HG02970 (cell line): ENCODE results near the gene MACF1.
"Not testable (repeated sequence)": the region's sequence is repeated elsewhere in the genome, so short reads cannot be mapped to it uniquely, and the experiment has no call there.

Experiments used
- ATAC-seq: cut with Tn5 transposase; IDR thresholded peaks from one replicate; pipeline ENCODE4 v1.9.1; 2021; ENCODE audit warnings: mild to moderate bottlenecking, moderate library complexity, moderate number of reproducible peaks; ENCODE audit not compliant: unreplicated experiment, low FRiP score

Gene MACF1

DNA sequence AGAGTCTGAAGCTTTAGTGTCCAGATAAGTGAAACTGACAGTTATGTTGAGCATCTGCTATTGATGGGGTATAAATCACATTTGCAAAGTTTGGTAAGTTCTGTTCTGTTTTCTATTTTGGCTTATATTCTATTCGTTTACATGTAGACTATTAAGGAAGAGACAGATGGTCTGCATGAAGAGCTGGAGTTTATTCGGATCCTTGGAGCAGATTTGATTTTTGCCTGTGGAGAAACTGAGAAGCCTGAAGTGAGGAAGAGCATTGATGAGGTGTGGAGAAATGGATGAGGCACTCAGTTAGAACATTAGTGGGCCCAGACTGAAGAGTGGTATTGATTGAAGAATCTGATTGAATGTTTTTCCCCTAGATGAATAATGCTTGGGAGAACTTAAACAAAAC, 236.4 kb downstream of the MACF1 start:
- no peak for ATAC-seq

DNA sequence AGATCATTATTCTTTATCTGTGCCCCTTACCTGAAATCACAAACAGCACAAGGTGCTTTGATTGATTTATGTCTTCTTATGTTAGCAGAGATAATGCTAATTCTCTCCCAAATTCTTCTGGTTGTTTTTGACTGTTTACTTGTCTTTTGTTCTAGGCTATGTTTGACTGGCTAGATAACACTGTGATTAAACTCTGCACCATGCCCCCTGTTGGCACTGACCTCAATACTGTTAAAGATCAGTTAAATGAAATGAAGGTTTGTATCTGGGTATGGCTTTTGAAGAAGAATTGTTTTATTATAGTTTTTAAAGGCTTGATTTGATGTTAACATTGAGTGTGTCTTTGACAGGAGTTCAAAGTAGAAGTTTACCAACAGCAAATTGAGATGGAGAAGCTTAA, 237.3 kb downstream of the MACF1 start:
- ATAC-seq: no peak

GRCh38 chr1:39445573-39445972, 241.1 kb downstream of the MACF1 start:
- ATAC-seq: no peak

DNA sequence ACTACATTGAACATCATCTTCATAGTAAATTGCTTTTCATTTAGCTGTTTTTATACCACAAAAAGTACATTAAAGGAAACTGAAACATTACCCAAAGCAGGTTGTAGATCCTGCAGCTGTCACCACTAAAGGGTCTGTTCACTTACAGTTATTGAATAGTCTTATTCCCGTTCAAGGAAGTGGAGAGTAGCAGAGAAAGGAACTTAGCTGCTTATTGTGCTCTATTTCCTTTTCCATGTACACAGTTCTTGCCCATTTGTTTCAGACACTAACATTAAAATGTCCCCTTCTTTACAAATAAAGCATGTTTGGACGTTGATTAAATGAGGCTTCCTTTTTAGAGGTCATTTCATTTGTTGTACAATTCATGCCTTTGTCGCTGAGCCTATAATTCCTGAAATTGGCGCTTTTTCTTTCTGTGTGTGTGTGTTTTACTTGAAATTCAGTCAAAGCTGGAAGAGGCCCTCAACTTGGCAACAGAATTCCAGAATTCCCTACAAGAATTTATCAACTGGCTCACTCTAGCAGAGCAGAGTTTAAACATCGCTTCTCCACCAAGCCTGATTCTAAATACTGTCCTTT, 242.6 kb downstream of the MACF1 start:
- no peak for ATAC-seq

DNA sequence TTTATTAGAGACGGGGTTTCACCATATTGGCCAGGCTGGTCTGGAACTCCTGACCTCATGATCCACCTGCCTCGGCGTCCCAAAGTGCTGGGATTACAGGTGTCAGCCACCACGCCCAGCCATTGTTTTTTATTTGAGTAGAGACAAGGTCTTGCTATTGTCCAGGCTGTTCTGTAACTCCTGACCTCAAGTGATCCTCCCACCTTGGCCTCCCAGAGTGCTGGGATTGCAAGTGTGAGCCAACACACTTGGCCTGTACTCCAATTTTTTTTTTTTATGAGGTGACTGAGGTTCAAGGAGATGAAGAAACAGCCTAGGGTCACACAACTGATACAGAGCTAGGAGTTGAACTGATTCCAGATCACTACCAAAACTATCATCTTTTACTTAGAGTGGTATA, 245.5 kb downstream of the MACF1 start:
- ATAC-seq: not testable (repeated sequence)

DNA sequence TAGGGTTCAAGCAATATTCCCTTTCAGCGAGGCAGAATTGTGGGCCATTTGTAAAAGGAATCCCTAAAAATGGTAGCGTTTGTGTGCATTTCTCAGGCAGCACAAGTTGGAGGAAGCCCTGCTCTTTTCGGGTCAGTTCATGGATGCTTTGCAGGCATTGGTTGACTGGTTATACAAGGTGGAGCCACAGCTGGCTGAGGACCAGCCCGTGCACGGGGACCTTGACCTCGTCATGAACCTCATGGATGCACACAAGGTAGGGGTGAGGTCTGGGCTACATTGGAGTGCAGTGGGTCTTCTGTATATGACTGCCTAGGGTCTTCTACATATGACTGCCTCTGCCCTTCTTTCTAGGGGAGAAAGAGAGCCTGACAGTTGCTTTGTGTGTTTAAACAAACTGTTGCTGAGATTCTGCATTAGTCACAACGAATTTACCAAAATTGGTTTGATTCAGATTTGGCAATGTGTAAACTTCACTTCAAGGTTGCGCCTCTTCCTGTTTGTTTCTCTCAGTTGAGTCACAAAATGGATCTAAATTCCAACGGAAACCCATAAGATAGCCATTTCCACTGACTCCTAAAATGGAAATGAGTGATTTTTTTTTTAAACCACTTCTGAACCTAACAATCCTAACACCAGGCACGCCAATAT, 246.6 kb downstream of the MACF1 start:
- no peak for ATAC-seq

GRCh38 chr1:39452081-39452480, 247.6 kb downstream of the MACF1 start:
- no peak for ATAC-seq

DNA sequence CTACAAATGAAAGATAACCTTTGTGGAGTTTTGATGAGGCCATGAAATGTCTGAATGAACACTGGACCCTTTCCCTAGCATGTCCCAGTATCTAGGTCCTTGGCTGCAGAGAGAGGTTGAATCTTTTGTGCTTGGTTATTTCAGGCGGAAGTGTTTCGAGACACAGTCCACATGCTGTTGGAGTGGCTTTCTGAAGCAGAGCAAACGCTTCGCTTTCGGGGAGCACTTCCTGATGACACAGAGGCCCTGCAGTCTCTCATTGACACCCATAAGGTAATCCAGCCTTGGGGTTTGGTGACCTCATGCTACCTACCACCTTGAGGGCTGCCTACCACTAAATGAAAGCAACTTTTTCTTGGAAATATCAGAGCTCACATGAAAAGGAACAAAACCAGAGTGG, 248.0 kb downstream of the MACF1 start:
- no peak for ATAC-seq

GRCh38 chr1:39453603-39454002, 249.1 kb downstream of the MACF1 start:
- ATAC-seq: no peak

- no peak for ATAC-seq
Observed at GRCh38 chr1:39458991-39459390, 254.5 kb downstream of the MACF1 start.

- ATAC-seq: no peak
Observed at GRCh38 chr1:39462074-39462473, 257.6 kb downstream of the MACF1 start.

DNA sequence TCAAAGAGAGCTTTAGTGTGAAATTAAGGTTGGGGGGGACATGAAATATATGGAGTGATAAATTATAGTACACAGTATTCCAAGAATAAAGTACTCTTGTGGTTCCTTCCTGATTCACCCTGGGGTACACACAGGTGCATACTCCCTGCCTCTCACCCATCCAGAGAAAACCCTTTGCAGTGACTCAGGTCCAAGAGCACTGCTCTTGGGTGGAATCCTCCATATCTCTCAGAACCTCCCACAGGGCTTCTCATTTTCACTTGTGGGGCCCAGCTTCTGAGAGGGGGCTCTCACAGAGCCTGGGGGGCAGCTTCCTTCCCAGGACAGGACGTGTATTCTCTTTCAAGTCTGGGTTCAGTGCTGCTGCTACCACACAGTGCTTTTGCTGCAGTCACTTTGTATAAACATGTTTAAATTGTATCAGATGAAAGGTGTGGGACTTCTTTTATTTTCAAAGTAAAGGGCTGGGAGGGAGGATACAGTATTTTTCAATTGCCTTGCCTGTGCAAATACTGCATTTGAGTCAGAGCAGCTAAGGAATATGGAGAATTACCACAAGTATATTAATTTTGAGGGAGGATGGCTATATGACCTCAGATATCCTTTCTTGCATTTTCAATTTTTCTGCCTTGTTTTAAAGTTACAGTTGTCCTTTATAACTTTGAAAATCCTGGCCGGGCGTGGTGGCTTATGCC, 262.1 kb downstream of the MACF1 start:
- ATAC-seq: no peak

DNA sequence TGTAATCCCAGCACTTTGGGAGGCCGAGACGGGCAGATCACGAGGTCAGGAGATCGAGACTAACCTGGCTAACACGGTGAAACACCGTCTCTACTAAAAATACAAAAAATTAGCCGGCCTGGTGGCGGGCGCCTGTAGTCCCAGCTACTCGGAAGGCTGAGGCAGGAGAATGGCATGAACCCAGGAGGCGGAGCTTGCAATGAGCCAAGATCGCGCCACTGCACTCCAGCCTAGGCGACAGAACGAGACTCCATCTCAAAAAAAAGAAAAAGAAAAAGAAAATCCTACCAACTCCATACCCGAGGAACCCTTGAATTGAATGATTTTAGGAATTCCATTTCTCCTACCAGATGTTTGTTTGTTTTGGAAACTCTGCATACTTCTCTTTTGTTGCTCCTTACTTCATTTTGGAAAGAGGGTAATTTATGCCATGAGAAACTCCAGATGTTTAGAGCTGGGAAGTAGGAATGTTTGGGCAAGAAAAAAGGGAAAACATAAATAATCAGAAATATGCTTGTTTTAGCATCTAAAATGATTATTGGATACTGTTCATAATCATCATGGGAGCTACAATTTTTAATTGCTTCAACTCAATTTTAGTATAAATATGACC, 262.7 kb downstream of the MACF1 start:
- ATAC-seq: not testable (repeated sequence)

- no peak for ATAC-seq
Observed at GRCh38 chr1:39469150-39469549, 264.7 kb downstream of the MACF1 start.

DNA sequence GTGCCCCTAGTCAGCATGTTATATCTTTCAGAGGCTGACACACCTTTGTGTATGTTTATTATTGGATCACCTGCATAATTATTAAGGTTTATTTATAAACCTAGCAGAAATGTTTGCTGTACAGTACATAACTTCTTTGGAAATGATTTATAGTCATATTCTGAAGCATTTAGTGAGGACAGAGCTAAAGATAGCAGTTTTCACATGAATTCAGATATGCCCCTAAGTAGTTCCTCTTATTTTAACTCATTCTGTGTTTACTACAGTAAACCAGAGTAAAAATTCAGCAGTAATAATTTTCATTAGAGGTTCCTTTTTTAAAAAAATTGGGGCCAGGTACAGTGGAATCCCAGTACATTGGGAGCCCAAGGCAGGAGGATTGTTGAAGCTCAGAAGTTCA, 265.5 kb downstream of the MACF1 start:
- no peak for ATAC-seq

DNA sequence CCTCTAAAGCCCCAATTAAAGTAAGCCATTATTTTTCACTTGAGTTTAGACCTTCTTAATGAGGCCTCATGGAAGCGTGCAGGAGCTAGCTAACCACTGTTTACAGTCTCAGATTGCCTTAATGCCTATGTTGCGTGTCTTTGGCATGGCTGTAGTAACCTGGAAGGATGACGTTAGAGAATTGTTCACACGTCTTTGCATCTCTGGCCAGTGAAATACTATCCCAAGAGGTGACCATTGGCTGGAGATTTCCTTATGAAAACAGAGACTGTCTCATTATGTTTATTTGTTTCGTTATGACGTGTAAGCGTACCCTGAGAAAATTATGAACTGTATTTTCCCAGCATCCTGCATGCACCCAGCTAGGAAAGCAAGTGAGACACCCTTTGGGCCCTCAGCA, 268.3 kb downstream of the MACF1 start:
- no peak for ATAC-seq

DNA sequence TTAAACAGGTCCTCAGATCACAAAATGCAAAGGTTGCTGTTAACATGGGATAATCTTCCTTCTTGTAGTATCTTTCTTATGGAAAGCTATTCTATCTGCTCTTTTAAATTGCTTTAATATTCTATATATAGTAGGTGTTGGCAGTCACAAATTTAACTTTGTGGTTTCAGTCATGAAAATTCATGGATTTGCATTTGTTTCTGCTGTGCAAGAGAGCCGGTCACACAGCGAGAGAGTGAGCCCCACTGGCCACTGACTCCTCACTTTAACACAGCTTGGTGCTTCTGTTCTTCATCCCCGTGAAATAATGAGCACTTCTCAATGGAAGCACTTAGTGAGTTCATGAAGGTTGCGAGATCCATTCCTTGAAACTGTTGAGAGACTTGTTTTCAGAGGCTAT, 268.8 kb downstream of the MACF1 start:
- no peak for ATAC-seq

DNA sequence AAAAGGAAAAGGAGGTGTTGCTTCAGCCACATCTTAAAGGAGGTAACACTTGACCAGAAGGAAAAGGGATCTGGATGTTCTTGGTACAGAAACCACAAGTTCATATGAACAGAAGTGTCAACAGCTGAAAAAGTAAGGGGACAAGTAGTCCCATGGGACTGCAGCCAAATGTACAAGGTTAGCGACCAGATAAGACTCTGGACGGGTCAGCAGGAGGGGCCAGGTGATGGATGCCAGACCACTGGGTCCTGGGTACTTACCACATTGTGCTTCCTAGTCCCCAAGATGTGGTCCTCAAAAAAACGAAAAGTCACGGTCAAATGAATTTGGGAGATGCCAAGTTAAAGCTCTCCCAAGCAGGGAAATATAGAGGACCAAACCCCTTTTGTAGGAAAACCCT, 270.3 kb downstream of the MACF1 start:
- no peak for ATAC-seq

GRCh38 chr1:39475551-39475950, 271.1 kb downstream of the MACF1 start:
- not testable (repeated sequence) for ATAC-seq

DNA sequence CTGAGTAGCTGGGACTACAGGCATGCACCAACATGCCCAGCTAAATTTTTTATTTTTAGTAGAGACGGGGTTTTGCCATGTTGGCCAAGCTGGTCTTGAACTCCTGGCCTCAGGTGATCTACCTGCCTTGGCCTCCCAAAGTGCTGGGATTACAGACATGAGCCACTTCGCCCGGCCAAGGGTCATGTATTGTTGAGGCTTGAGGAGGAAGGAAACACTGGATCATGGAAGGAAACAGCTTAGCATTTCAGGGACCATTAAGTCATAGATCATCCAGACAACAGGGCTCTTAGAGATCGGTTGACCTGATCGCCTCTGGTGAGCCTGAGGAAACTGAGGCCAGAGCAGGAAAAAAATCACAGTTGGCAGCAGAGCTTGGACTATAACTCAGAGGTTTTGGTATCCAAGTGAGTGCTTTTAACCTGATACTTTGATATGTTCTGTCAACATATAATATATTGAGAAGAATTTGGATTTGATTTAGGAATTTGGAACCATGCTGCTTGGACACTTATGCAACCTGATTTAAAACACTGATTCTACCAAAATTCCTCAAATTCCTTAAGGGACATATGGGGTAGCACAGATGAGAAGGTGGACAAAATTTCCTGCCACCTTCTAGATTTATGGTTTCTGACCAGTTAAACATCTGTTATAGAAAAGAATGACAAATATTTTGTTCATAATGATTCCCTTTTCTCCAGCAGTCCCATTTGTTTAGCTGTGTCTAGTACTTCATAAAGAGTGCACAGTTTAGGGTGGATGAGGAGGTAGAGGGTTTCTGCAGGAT, 273.8 kb downstream of the MACF1 start:
- no peak for ATAC-seq

DNA sequence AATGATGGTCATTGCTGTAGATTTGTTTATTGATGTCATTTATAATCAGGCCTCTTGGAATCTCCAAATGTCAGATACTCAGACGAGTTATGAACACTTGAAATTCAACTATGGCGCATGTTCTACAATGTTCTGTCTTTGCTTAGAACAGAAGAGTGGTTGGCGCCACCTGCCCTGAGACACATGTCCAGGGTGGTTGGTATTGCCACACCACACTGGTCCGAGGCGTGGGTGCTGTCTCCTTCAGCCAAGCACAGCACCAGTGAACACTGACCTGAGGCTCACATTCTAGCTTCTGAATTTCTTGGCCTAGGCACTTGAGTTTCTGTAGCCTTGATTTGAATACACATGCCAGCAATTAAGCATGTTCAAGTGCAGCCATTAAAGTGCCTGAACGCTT, 276.8 kb downstream of the MACF1 start:
- no peak for ATAC-seq
